T-cell (primary cell): ENCODE measurements around the gene SPTLC3. TPM values are rescaled to one million over a fixed set of nuclear protein-coding genes. Genes with fewer than 3 reads are reported as not detected.

Experiments used
- ATAC-seq, 4 experiments: fragments of 200-7000 bp in 3 of 4; fragments of 150-1000 bp in 1 of 4; cut with Tn5 transposase; replicated peaks in 1 of 4; 1 replicate in 3 of 4; 2 replicates in 1 of 4; pipeline ENCODE4 v1.10.0; 2021; ENCODE audit warnings: moderate library complexity in 3 of 4, mild to moderate bottlenecking in 2 of 4, moderate number of reproducible peaks in 1 of 4
- CTCF ChIA-PET, 2 donors: fragments of 300-600 bp; sonication (Branson Sonifier 250); formaldehyde crosslinking; loops; one replicate each; lab custom pipeline; 2022; ENCODE audit warnings: antibody characterized with exemption in 2 of 2; lab: Charles Lee
- POLR2A ChIA-PET, 2 donors: fragments of 300-600 bp; sonication (Branson Sonifier 250); formaldehyde crosslinking; loops; one replicate each; lab custom pipeline; 2022; ENCODE audit warnings: antibody characterized with exemption in 2 of 2; lab: Charles Lee
- DNase-seq, 35 experiments: peaks; one replicate each; pipeline versions ENCODE4 v3.0.0 to v3.0.0-alpha.2; 2013 to 2023
- H3K27ac ChIP-seq: one replicate; pipeline ENCODE4 v1.5.1; 2013; ENCODE audit warnings: low read length
- H3K27me3 ChIP-seq, 2 experiments: replicated peaks in 1 of 2; 1 replicate in 1 of 2; 2 replicates in 1 of 2; pipeline versions ENCODE4 v1.6.1 to v1.7.0; 2013; ENCODE audit warnings: low read length in 1 of 2, mixed read lengths in 1 of 2; ENCODE audit not compliant: control insufficient read depth in 2 of 2, insufficient read depth in 2 of 2; ENCODE audit errors: extremely low read depth in 1 of 2
- H3K36me3 ChIP-seq, 2 donors: 1 replicate in 1 of 2; 2 replicates in 1 of 2; pipeline versions ENCODE4 v1.6.1 to v1.7.0; 2013; ENCODE audit warnings: low read length in 1 of 2; ENCODE audit not compliant: control insufficient read depth in 2 of 2, insufficient read depth in 1 of 2; ENCODE audit errors: extremely low read depth in 1 of 2
- H3K4me1 ChIP-seq, 2 experiments: 1 replicate in 1 of 2; 2 replicates in 1 of 2; pipeline versions ENCODE4 v1.6.1 to v1.7.0; 2013; ENCODE audit warnings: low read length in 2 of 2, mixed read lengths in 1 of 2; ENCODE audit not compliant: insufficient read depth in 2 of 2, control insufficient read depth in 1 of 2; ENCODE audit errors: extremely low read depth in 1 of 2
- H3K4me3 ChIP-seq, 2 donors: 1 replicate in 1 of 2; 2 replicates in 1 of 2; pipeline versions ENCODE4 v1.5.1 to v1.7.0; 2013; ENCODE audit warnings: mild to moderate bottlenecking in 2 of 2, low read length in 1 of 2, moderate library complexity in 1 of 2; ENCODE audit not compliant: control insufficient read depth in 1 of 2; ENCODE audit errors: extremely low read depth in 1 of 2
- H3K9me3 ChIP-seq: 2 replicates; pipeline ENCODE4 v1.7.0; 2013
- H3K27ac Mint-ChIP-seq, 2 donors: one replicate each; pipeline ENCODE4 v1.8.0; 2020 to 2021; ENCODE audit warnings: mild to moderate bottlenecking in 2 of 2, mixed read lengths in 2 of 2
- H3K27me3 Mint-ChIP-seq, 2 donors: one replicate each; pipeline ENCODE4 v1.8.0; 2021 to 2022; ENCODE audit warnings: mixed read lengths in 2 of 2
- H3K36me3 Mint-ChIP-seq: one replicate; pipeline ENCODE4 v1.8.0; 2021; ENCODE audit warnings: mixed read lengths
- H3K4me1 Mint-ChIP-seq, 3 donors: one replicate each; pipeline ENCODE4 v1.8.0; 2020 to 2022; ENCODE audit warnings: mixed read lengths in 3 of 3, mild to moderate bottlenecking in 1 of 3
- H3K4me3 Mint-ChIP-seq, 3 donors: one replicate each; pipeline ENCODE4 v1.8.0; 2020 to 2022; ENCODE audit warnings: mild to moderate bottlenecking in 3 of 3, mixed read lengths in 3 of 3, moderate library complexity in 3 of 3
- H3K9me3 Mint-ChIP-seq, 3 donors: one replicate each; pipeline ENCODE4 v1.8.0; 2020 to 2022; ENCODE audit warnings: mixed read lengths in 3 of 3
- WGBS: methylation state at CpG from one replicate; pipeline ENCODE4 v1.1.5; 2013; ENCODE audit warnings: missing lambda C conversion rate; ENCODE audit not compliant: insufficient coverage; 5-methylcytosine and 5-hydroxymethylcytosine counted together
- total RNA-seq, 35 experiments: library from RNA in 6 of 35; stranded (reverse) in 6 of 35; fragments of 120-200 nt in 1 of 35; gene quantifications; one replicate each; pipeline versions ENCODE4 v1.2.1 to v1.2.4 and lab custom pipeline; 2013 to 2026

SPTLC3 gene
- total RNA-seq, 5 donors from 2014 or later (not counting 1 experiment from before 2014, with no cell fraction given): 0.20 to 1.2 (median 0.56) TPM

GRCh38 chr20:13117200-13117599, 108.4 kb downstream of the SPTLC3 start:
- Histone ChIP-seq H3K4me3 (no peak overlapping the region), H3K9me3 (no peaks in the 10 kb centered on the region), H3K27me3 (no peaks in the 10 kb centered on the region), H3K4me1 (no peaks in the 10 kb centered on the region), H3K36me3 (no peaks in the 10 kb centered on the region), H3K27ac (no peak overlapping the region)
- Mint-ChIP-seq H3K27me3 (no peaks in the 10 kb centered on the region), H3K36me3 (no peaks in the 10 kb centered on the region), H3K9me3 (no peaks in the 10 kb centered on the region), H3K4me1 (no peaks in the 10 kb centered on the region), H3K27ac (no peak overlapping the region), H3K4me3 (no peak overlapping the region)
- ChIA-PET POLR2A (no interaction called here), CTCF (interaction anchor here (0.5 to 1.2 kb wide), 6 partner anchors 19 to 259 kb away, joined by 4 to 10 read pairs (median 6); no protein-coding TSS in a partner anchor)
- no peak for DNase-seq
- 57% methylated on average over 1 of the region's 2 CpGs for WGBS
- no peak for ATAC-seq

- Mint-ChIP-seq H3K27ac (no peak overlapping the region), H3K4me1 (no peaks in the 10 kb centered on the region), H3K27me3 (no peaks in the 10 kb centered on the region), H3K36me3 (no peaks in the 10 kb centered on the region), H3K4me3 (no peak overlapping the region), H3K9me3 (no peaks in the 10 kb centered on the region)
- no peak overlapping the region for H3K4me3 ChIP-seq
- WGBS: 67% methylated on average over 1 of the region's 1 CpG
- CTCF ChIA-PET: interaction anchor here (0.5 to 5.4 kb wide), 16 partner anchors 9 to 669 kb away, joined by 3 to 48 read pairs (median 4); no protein-coding TSS in a partner anchor
- POLR2A ChIA-PET: no interaction called here
- H3K27me3 ChIP-seq: no peaks in the 10 kb centered on the region
- H3K4me1 ChIP-seq: no peaks in the 10 kb centered on the region
- no peaks in the 10 kb centered on the region for H3K36me3 ChIP-seq
- ATAC-seq (no peak), DNase-seq (no peak)
- no peak overlapping the region for H3K27ac ChIP-seq
- H3K9me3 ChIP-seq: no peaks in the 10 kb centered on the region
Measured at GRCh38 chr20:13118676-13119075, 109.9 kb downstream of the SPTLC3 start.

GRCh38 chr20:13119583-13119982, 110.8 kb downstream of the SPTLC3 start:
- Mint-ChIP-seq H3K36me3 (no peaks in the 10 kb centered on the region), H3K4me1 (no peaks in the 10 kb centered on the region), H3K27me3 (no peaks in the 10 kb centered on the region), H3K9me3 (no peaks in the 10 kb centered on the region), H3K27ac (no peak overlapping the region), H3K4me3 (no peak overlapping the region)
- Histone ChIP-seq H3K4me1 (no peaks in the 10 kb centered on the region), H3K27me3 (no peaks in the 10 kb centered on the region), H3K4me3 (no peak overlapping the region), H3K36me3 (no peaks in the 10 kb centered on the region), H3K27ac (no peak overlapping the region), H3K9me3 (no peaks in the 10 kb centered on the region)
- POLR2A ChIA-PET: no interaction called here
- peak in 25 of 35 experiments; percentile 1 to 76 (median 12) for DNase-seq
- peak; percentile 67 to 79 (median 76) for ATAC-seq
- WGBS: 4% methylated on average over 5 of the region's 6 CpGs
- CTCF ChIA-PET: interaction anchor here (0.5 to 5.4 kb wide), 17 partner anchors 10 to 653 kb away, joined by 3 to 48 read pairs (median 3); no protein-coding TSS in a partner anchor

GRCh38 chr20:13120471-13120870, 111.7 kb downstream of the SPTLC3 start:
- Mint-ChIP-seq H3K4me1 (no peaks in the 10 kb centered on the region), H3K27ac (no peak overlapping the region), H3K36me3 (no peaks in the 10 kb centered on the region), H3K27me3 (no peaks in the 10 kb centered on the region), H3K9me3 (no peaks in the 10 kb centered on the region), H3K4me3 (no peak overlapping the region)
- Histone ChIP-seq H3K4me3 (no peak overlapping the region), H3K4me1 (no peaks in the 10 kb centered on the region), H3K27ac (no peak overlapping the region), H3K36me3 (no peaks in the 10 kb centered on the region), H3K9me3 (no peaks in the 10 kb centered on the region), H3K27me3 (no peaks in the 10 kb centered on the region)
- no peak for ATAC-seq
- POLR2A ChIA-PET: no interaction called here
- DNase-seq: no peak
- WGBS: no CpG with 5 or more reads among the region's 1 CpG
- CTCF ChIA-PET: interaction anchor here (0.9 to 5.4 kb wide), 10 partner anchors 10 to 652 kb away, joined by 3 to 48 read pairs (median 3); no protein-coding TSS in a partner anchor

- no peaks in the 10 kb centered on the region for H3K4me1 ChIP-seq
- CTCF ChIA-PET: interaction anchor here (0.6 to 5.4 kb wide), 9 partner anchors 7 to 425 kb away, joined by 3 to 48 read pairs (median 4); no protein-coding TSS in a partner anchor
- Mint-ChIP-seq H3K27ac (no peak overlapping the region), H3K9me3 (no peaks in the 10 kb centered on the region), H3K4me3 (no peak overlapping the region), H3K27me3 (no peaks in the 10 kb centered on the region), H3K4me1 (no peaks in the 10 kb centered on the region), H3K36me3 (no peaks in the 10 kb centered on the region)
- H3K4me3 ChIP-seq: no peak overlapping the region
- POLR2A ChIA-PET: no interaction called here
- no peaks in the 10 kb centered on the region for H3K36me3 ChIP-seq
- no peak overlapping the region for H3K27ac ChIP-seq
- no peaks in the 10 kb centered on the region for H3K27me3 ChIP-seq
- no peak for ATAC-seq
- DNase-seq: no peak
- WGBS: no CpG with 5 or more reads among the region's 5 CpGs
- no peaks in the 10 kb centered on the region for H3K9me3 ChIP-seq
Measured at GRCh38 chr20:13121840-13122515, 113.2 kb downstream of the SPTLC3 start.

GRCh38 chr20:13125486-13125885, 116.7 kb downstream of the SPTLC3 start:
- H3K4me1 ChIP-seq: no peaks in the 10 kb centered on the region
- H3K27ac ChIP-seq: no peak overlapping the region
- Mint-ChIP-seq H3K27ac (no peak overlapping the region), H3K4me3 (no peak overlapping the region), H3K27me3 (peaks cover 0 to 4% of the 10 kb centered on the region in 2 donors), H3K9me3 (peaks cover 0 to 7% (median 0%) of the 10 kb centered on the region in 3 donors), H3K4me1 (no peaks in the 10 kb centered on the region), H3K36me3 (no peaks in the 10 kb centered on the region)
- H3K27me3 ChIP-seq: no peaks in the 10 kb centered on the region
- ATAC-seq (no peak), DNase-seq (no peak)
- CTCF ChIA-PET: interaction anchor here (0.8 to 1.3 kb wide), 3 partner anchors 10 to 177 kb away, joined by 3 to 7 read pairs (median 4); no protein-coding TSS in a partner anchor
- no peak overlapping the region for H3K4me3 ChIP-seq
- peaks cover 0 to 4% of the 10 kb centered on the region in 2 donors for H3K36me3 ChIP-seq
- WGBS: 100% methylated on average over 2 of the region's 2 CpGs
- POLR2A ChIA-PET: interaction anchor here in 1 of 2 donors (0.5 kb wide), 1 partner anchor 104 kb away, joined by 3 read pairs; no protein-coding TSS in a partner anchor
- no peaks in the 10 kb centered on the region for H3K9me3 ChIP-seq
